ENCODE data around the gene FA2H.

Gene FA2H

GRCh38 chr16:74775255-74775654 is 635 bp upstream of the FA2H start:
- no peak overlapping the region for H2AFZ ChIP-seq (ENCODE audit: low read depth, low read length)
- H3K27me3 ChIP-seq (ENCODE audit: low read depth, low read length): peaks cover 44% of the 10 kb centered on the region
- H4K20me1 ChIP-seq (ENCODE audit: insufficient read depth, low read length): no peaks in the 10 kb centered on the region; the same call in 1 of the 2 replicates
- H3K9me3 ChIP-seq (ENCODE audit: insufficient read depth, low read length): no peaks in the 10 kb centered on the region
- H3K36me3 ChIP-seq (replicated peaks; ENCODE audit: low read depth, low read length): no peaks in the 10 kb centered on the region
- no peaks in the 10 kb centered on the region for H3K79me2 ChIP-seq (ENCODE audit: low read length)
- peak overlapping the region; percentile 68 for H3K4me3 ChIP-seq (ENCODE audit: low read length)
- H3K4me2 ChIP-seq (ENCODE audit: low read length): peak overlapping the region; percentile 63
- TF ChIP-seq EZH2phosphoT487 (IDR thresholded peaks at IDR 0.05; ENCODE audit: low read depth): no peak
- TF ChIP-seq, protein P1, sequence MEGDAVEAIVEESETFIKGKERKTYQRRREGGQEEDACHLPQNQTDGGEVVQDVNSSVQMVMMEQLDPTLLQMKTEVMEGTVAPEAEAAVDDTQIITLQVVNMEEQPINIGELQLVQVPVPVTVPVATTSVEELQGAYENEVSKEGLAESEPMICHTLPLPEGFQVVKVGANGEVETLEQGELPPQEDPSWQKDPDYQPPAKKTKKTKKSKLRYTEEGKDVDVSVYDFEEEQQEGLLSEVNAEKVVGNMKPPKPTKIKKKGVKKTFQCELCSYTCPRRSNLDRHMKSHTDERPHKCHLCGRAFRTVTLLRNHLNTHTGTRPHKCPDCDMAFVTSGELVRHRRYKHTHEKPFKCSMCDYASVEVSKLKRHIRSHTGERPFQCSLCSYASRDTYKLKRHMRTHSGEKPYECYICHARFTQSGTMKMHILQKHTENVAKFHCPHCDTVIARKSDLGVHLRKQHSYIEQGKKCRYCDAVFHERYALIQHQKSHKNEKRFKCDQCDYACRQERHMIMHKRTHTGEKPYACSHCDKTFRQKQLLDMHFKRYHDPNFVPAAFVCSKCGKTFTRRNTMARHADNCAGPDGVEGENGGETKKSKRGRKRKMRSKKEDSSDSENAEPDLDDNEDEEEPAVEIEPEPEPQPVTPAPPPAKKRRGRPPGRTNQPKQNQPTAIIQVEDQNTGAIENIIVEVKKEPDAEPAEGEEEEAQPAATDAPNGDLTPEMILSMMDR (IDR thresholded peaks at IDR 0.05; ENCODE audit: low read depth, low read length): no peak
- peaks cover 17% of the 10 kb centered on the region for H3K4me1 ChIP-seq (ENCODE audit: low read length)
- no peak overlapping the region for H3K9ac ChIP-seq (ENCODE audit: low read length)
- no peak overlapping the region for H3K27ac ChIP-seq (ENCODE audit: low read length)

DNA sequence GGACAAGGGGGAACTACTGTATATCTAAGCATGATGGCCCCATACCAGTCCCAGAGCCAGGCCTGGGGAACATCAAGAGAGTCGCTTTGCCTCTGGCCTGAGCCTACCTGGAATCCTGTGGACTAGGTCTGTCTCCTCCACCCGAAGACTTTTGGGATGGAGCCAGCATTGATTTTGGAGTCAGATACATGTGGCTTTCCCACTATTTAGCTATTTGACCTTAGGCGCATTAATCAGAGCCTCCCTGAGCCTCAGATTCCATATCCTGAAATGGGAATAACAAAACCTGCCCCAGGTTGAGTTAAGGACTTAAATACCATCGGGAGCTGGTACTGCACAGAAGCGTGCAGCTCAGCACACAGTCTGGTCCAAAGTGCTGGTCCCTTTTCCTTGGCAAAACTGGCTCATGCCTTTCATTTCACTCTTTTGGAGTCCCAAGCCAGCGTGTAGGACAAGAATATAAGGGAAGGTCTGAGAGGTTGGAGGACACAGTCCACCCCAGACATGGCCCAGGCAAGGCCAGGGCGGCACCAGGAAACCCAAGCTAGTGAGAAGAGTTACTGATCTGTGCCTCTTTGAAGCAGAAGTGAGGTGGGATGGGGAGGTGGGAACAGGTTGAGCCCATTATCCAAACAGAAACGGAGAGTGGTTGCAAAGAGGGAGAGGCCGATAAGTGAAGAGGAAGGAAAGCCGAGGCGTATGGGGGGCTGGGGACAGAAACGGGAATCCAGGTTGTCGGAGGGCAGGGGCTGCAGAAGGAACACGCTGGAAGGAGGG is 986 bp downstream of the FA2H start:
- no peaks in the 10 kb centered on the region for H3K79me2 ChIP-seq (ENCODE audit: low read length)
- no peaks in the 10 kb centered on the region for H3K9me3 ChIP-seq (ENCODE audit: insufficient read depth, low read length)
- H3K4me3 ChIP-seq (ENCODE audit: low read length): peak overlapping the region; percentile 68
- no peak overlapping the region for H2AFZ ChIP-seq (ENCODE audit: low read depth, low read length)
- H3K9ac ChIP-seq (ENCODE audit: low read length): no peak overlapping the region
- no peaks in the 10 kb centered on the region for H3K36me3 ChIP-seq (replicated peaks; ENCODE audit: low read depth, low read length)
- peak overlapping the region; percentile 63 for H3K4me2 ChIP-seq (ENCODE audit: low read length)
- H3K27ac ChIP-seq (ENCODE audit: low read length): no peak overlapping the region
- H4K20me1 ChIP-seq (ENCODE audit: insufficient read depth, low read length): no peaks in the 10 kb centered on the region; the same call in 1 of the 2 replicates
- no peak for TF ChIP-seq EZH2phosphoT487 (IDR thresholded peaks at IDR 0.05; ENCODE audit: low read depth)
- TF ChIP-seq, protein P1 (IDR thresholded peaks at IDR 0.05; ENCODE audit: low read depth, low read length): no peak
- peaks cover 17% of the 10 kb centered on the region for H3K4me1 ChIP-seq (ENCODE audit: low read length)
- H3K27me3 ChIP-seq (ENCODE audit: low read depth, low read length): peaks cover 42% of the 10 kb centered on the region

- Histone ChIP-seq H3K27me3 (ENCODE audit: low read depth, low read length) (peaks cover 56% of the 10 kb centered on the region), H3K9ac (ENCODE audit: low read length) (no peak overlapping the region), H2AFZ (ENCODE audit: low read depth, low read length) (no peak overlapping the region), H3K4me2 (ENCODE audit: low read length) (peak overlapping the region; percentile 56), H3K79me2 (ENCODE audit: low read length) (no peaks in the 10 kb centered on the region), H3K9me3 (ENCODE audit: insufficient read depth, low read length) (no peaks in the 10 kb centered on the region), H3K36me3 (replicated peaks; ENCODE audit: low read depth, low read length) (no peaks in the 10 kb centered on the region), H3K4me3 (ENCODE audit: low read length) (peak overlapping the region; percentile 22; the same call in 1 of the 2 replicates), H3K4me1 (ENCODE audit: low read length) (peaks cover 17% of the 10 kb centered on the region), H4K20me1 (ENCODE audit: insufficient read depth, low read length) (no peaks in the 10 kb centered on the region; the same call in 1 of the 2 replicates), H3K27ac (ENCODE audit: low read length) (no peak overlapping the region)
- TF ChIP-seq, protein P1 (IDR thresholded peaks at IDR 0.05; ENCODE audit: low read depth, low read length): no peak
- no peak for TF ChIP-seq EZH2phosphoT487 (IDR thresholded peaks at IDR 0.05; ENCODE audit: low read depth)
Observed at GRCh38 chr16:74771656-74772315, 2.8 kb downstream of the FA2H start.

DNA sequence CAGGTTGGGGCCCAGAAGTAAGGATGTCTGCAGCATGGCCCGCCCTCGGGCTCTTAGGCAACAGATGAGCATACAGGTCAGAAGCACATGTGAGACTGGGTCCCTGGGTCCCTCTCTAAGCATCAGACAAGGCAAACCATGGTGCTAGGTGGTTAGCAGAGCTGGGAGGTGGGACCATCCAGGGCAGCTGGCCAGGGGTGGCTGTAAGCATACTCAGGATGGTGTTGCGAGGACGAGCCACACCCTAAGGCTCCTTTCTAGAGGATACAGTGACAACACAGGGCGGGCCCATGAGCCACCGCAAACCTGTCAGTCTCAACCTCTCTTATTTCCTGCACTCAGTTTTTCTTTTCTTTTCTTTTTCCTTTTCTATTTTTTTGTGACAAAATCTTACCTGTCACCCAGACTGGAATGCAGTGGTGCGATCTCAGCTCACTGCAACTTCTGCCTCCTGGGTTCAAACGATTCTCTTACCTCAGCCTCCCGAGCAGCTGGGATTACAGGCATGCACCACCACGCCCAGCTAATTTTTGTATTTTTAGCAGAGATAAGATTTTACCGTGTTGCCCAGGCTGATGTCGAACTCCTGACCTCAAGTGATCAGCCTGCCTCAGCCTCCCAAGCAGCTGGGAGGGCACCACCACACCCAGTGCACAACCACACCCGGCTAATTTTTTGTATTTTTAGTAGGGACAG is 3.6 kb downstream of the FA2H start:
- Histone ChIP-seq H3K9me3 (ENCODE audit: insufficient read depth, low read length) (no peaks in the 10 kb centered on the region), H3K4me3 (ENCODE audit: low read length) (no peak overlapping the region), H3K4me2 (ENCODE audit: low read length) (peak overlapping the region; percentile 56; the same call in 1 of the 2 replicates), H3K27ac (ENCODE audit: low read length) (no peak overlapping the region), H3K27me3 (ENCODE audit: low read depth, low read length) (peaks cover 56% of the 10 kb centered on the region), H3K9ac (ENCODE audit: low read length) (no peak overlapping the region), H3K4me1 (ENCODE audit: low read length) (peaks cover 17% of the 10 kb centered on the region), H3K79me2 (ENCODE audit: low read length) (no peaks in the 10 kb centered on the region), H4K20me1 (ENCODE audit: insufficient read depth, low read length) (no peaks in the 10 kb centered on the region; the same call in 1 of the 2 replicates), H3K36me3 (replicated peaks; ENCODE audit: low read depth, low read length) (no peaks in the 10 kb centered on the region), H2AFZ (ENCODE audit: low read depth, low read length) (no peak overlapping the region)
- TF ChIP-seq EZH2phosphoT487 (IDR thresholded peaks at IDR 0.05; ENCODE audit: low read depth): no peak
- TF ChIP-seq, protein P1 (IDR thresholded peaks at IDR 0.05; ENCODE audit: low read depth, low read length): no peak
